NCI-H2107 treated with DMSO at 0.1 percent for 48 hours (cell line): ENCODE data around the gene KIF25.
"Not testable (repeated sequence)": the region's sequence is repeated elsewhere in the genome, so short reads cannot be mapped to it uniquely, and the experiment has no call there.

ENCODE experiments used
- DNase-seq: peaks from one replicate; lab custom pipeline; 2025; ENCODE audit not compliant: unreplicated experiment; lab: John Stamatoyannopoulos, UW

The KIF25 gene

DNA sequence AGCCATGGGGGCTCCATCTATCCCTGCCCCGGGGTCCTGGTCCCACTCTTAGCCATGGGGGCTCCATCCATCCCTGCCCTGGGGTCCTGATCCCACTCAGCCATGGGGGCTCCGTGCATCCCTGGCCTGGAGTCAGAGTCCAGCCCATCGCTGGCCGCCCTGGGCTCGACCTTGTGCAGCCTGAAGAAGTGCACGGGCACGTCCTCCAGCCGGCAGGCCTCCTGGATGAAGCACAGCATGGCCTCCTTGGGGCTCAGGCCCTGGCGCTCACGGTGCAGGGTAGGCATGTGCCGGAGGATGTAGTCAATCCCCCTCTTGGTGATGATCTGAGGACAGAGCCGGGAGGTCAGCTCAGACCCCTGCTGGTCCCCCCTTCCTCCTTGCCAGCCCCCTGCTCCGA is 66.0 kb downstream of the KIF25 start:
- no peak for DNase-seq

DNA sequence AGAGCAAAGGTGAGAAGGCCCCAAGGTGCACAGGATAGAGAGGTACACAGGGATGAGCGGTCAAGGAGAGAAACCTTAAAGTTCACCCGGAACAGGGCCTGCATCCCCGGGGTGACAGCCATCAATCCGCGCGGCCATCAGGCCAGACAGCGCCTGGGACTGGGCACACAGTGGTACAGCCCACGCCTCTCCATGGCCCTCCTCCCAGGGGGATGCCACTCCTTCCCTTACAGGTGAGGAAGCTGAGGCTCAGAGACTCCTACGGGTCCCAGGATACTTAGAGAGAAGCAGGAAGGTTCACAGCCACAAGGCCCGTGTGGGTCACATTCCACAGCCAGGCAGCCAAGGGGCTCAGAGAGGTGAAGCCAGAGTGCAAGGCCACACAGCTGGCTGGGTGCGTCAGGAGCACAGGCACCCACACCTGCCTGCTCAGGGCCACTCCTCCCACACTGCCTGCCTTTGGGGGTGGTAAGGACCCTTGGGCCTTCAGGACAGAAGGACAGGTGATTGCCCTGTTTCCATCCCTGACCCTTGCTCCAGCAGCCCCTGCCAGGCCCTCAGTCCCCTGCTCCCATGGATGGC is 66.8 kb downstream of the KIF25 start:
- DNase-seq = no peak

GRCh38 chr6:168067081-168067759 is 69.7 kb downstream of the KIF25 start:
- peak; percentile 76 for DNase-seq

DNA sequence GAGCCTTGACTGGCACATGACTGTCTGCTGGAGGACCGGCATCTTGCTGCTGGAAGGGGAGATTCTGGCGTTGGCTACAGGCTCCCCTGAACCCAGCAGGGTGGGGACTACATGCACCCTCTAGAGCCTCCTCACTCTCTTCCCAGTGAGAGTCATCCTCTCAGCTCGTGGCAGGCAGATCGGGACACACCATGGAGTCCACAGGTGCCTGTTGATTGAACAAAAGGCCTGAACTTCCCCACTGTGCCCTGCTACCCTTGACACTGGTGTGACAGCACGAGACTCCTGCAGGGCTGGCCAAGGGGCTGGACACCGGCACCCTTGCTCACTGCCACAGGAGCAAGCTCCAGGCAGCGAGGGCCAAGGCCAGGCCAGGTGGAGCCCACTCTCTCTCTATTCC is 73.3 kb downstream of the KIF25 start:
- no peak for DNase-seq

GRCh38 chr6:168071620-168072019 is 74.1 kb downstream of the KIF25 start:
- DNase-seq = no peak

- no peak for DNase-seq
Observed at GRCh38 chr6:168072261-168072660, 74.8 kb downstream of the KIF25 start.

DNA sequence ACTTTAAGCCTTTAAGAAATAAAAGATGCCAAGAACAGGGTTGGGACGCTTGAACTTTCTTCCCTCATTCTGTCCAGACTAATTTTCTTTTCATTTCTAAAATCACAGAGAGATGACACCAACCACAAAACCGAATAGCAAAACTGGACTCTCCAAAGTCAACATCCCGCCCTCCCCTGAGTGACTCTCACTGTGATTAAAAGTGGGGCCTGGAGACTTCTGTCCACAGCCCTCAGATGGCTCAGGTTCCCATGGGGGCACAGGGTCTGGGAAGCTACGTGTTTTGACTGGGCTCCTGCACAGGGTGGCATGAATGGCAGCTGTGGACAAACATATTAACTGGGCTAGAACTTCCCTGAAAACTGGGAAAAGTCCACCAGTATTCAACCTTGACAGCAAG is 75.3 kb downstream of the KIF25 start:
- no peak for DNase-seq

DNA sequence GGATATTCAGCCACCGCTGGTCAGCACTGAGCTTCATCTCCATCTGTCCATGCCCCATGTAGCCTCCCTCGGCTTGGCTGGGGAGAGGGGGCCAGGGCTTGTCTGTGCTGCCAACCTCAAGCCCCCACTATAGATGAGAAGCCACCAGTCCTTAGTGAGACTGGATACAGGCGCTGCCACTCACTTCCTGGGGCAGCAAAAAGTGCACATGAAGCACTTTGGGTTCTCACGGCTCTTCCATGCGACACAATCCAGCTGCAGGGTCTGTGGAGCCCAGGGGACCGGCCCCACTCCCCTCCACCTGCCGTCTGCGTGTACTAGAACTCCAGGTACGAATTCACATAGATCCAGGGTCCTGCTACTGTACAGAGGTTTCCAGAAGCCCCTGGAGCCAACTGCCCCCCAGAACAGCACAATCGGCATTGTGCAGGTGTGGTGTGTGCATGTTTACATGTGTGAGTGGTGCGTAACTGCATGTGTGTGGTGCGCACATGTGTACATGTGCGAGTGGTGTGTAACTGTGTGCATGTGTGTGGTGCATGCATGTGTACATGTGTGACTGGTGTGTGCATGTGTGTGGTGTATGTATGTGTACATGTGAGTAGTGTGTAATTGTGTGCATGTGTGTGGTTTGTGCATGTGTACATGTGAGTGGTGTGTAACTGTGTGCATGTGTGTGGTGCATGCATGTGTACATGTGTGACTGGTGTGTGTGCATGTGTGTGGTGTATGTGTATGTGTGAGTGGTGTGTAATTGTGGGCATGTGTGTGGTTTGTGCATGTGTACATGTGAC is 76.7 kb downstream of the KIF25 start:
- DNase-seq = no peak

DNA sequence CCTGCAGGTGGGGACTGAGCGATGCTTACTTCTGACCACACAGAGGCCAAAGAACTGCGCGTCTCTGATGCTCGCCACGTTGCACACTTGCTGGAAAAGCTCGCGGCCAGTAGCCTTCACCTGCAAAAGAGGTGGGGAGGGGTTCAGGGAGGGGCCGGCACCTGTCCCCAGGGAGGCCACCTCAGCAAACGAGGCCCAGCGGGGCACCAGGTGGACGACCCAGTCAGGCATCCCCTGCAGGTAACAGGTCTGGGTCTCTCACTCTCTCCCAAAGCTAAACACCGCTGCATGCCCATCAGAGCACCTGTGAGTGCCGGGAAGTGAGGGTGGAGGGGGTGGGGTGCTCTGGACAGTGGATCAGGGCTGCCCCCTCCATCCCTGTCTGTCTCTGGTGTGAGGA is 77.7 kb downstream of the KIF25 start:
- DNase-seq = no peak

- no peak for DNase-seq
Observed at GRCh38 chr6:168075787-168076202, 78.3 kb downstream of the KIF25 start.

- DNase-seq = not testable (repeated sequence)
Observed at GRCh38 chr6:168077401-168077800, 79.9 kb downstream of the KIF25 start.

- DNase-seq = no peak
Observed at GRCh38 chr6:168078175-168078942, 80.9 kb downstream of the KIF25 start.

DNA sequence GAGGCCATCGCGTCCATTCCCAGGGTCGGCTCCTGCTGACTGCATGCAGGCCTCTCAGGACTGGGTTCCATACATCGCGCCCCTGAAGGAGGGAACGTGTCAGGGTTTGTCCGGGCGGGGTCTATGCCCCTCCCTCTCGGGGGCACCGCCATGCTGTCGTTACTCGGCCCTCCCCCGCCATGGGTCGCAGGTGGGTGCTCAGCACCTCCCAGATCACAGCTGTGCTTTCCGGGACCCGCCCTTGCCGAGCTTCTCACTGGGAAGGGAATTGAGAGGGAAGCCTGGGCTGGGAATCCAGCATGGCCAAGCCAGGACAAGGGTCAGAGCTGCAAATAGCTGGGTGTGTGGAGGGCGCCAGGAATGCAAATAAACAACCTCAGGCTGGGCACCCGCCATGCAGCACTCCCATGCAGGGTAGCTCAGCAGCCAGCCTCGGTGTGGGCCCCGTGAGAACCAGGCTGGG is 81.5 kb downstream of the KIF25 start, which contains the start of gene FRMD1:
Gene FRMD1 (minus strand): TSS at position 270 of the 463 bp plus-strand sequence. CDS start 118 bp downstream, at position 152.
- DNase-seq = no peak

GRCh38 chr6:168080393-168081077 is 83.1 kb downstream of the KIF25 start:
- no peak for DNase-seq

GRCh38 chr6:168081858-168082546 is 84.5 kb downstream of the KIF25 start:
- no peak for DNase-seq

GRCh38 chr6:168082860-168083513 is 85.5 kb downstream of the KIF25 start:
- DNase-seq = peak; percentile 47

DNA sequence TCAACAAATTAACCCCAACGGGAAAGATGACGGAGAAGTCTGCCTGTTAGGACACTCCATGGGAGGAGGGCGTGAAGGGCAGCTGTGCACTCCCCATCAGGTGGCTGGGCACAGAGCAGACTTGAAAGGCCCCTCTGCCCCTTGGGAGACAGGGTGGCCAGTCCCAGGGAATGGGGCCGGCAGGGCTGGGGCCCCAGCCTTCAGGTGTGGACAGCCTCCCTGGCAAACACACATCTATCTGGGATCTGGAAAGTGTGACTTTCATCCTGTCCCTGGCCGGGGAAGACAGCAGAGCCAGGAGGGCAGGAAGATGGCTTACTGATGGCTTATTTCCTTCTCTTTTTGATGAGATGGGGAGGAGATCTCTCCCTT is 86.0 kb downstream of the KIF25 start:
- no peak for DNase-seq

DNA sequence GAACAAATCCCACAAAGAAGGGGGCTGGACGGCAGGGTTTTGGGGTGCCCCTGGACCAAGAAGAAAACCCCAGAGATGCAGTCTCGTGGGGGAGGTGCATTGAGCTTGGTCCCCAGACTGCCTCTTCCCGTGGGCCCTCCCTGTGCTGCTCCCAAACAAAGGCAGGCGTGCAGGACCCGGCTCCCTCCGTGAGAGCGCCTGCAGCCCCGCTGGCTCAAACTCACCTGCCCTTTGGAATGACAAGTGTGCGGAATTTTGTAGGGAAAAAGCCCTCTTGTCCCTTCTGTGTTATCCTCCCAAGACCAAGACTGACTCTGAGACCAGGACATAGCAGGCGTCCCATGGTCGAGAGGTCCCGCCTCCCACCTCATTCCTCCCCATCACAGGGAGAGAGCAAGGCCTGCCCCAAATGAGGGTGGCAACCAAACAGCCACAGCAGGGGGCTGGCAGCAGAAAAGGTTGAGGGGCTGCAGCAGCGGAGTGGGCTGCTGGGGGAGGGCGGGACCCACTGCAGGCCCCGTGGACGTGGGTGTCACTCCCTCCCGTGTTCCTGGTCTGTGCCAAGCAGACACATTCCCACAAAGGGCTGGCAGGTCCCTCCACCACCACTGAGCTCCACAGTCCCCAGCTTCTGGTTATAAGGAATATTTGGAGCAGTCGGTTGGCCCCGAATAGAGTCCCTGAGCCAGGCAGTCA is 87.1 kb downstream of the KIF25 start:
- no peak for DNase-seq

DNA sequence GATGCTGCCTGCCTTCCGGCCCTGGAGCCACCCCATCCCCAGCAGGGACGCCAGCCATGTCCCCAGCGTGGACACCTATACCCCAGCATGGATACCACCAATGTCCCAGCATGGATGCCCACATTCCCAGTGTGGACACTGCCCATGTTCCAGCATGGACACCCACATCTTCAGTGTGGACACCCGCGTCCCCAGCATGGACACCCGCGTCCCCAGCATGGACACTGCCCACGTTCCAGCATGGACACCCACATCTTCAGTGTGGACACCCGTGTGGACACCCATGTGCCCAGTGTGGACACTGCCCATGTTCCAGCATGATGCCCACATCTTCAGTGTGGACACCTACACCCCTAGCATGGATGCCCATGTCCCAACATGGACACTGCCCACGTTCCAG is 88.6 kb downstream of the KIF25 start:
- DNase-seq = no peak
